NK-92 treated with Interleukin-12 subunit alpha and Interleukin-12 subunit beta, amount 100 ng/mL, for 24 hours (cell line): Measurements from ENCODE around the gene TRIM49D1.
"Not testable (repeated sequence)": the region's sequence is repeated elsewhere in the genome, so short reads cannot be mapped to it uniquely, and the experiment has no call there.

Source experiments
- DNase-seq: peaks from one replicate; lab custom pipeline; 2025; lab: John Stamatoyannopoulos, UW

Gene TRIM49D1, protein sequence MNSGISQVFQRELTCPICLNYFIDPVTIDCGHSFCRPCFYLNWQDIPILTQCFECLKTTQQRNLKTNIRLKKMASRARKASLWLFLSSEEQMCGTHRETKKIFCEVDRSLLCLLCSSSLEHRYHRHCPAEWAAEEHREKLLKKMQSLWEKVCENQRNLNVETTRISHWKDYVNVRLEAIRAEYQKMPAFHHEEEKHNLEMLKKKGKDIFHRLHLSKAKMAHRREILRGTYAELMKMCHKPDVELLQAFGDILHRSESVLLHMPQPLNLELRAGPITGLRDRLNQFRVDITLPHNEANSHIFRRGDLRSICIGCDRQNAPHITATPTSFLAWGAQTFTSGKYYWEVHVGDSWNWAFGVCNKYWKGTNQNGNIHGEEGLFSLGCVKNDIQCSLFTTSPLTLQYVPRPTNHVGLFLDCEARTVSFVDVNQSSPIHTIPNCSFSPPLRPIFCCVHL

GRCh38 chr11:89922195-89922660, at the start of gene TRIM49D1:
Gene TRIM49D1 (minus strand): TSS chr11:89922245. CDS start chr11:89917710, 4,535 bp downstream.
- no peak for DNase-seq

DNA sequence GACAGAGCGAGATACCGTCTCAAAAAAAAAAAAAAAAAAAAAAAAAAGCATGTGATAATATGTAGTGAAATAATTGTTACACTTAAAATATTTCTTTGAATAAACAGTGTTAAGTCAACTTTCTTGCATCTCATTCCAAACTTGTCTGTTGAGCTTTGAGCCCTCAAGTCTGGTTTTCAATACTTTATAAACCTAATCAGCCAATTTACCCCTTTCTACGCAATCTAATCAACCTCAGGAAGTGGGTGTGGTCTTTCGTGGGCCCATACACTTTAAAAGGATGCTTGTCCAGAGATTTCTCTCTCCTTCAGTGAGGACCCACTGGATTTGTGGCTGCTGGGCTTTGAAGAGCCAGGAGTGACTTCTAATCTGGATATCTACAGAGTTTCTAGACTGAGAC, 43.7 kb upstream of the TRIM49D1 start, which contains the start of gene TRIM64:
TSS of gene TRIM64 (plus strand) at position 301 of the 400 bp plus-strand sequence. CDS start 2,467 bp downstream, outside the sequence.
- DNase-seq = not testable (repeated sequence)

GRCh38 chr11:89960833-89961232, 38.8 kb upstream of the TRIM49D1 start:
- not testable (repeated sequence) for DNase-seq

GRCh38 chr11:89923764-89924163, 1.7 kb upstream of the TRIM49D1 start, which contains the start of gene TRIM49D2:
Gene TRIM49D2 (plus strand): TSS chr11:89924064. CDS start chr11:89926762, 2,698 bp downstream.
- not testable (repeated sequence) for DNase-seq

DNA sequence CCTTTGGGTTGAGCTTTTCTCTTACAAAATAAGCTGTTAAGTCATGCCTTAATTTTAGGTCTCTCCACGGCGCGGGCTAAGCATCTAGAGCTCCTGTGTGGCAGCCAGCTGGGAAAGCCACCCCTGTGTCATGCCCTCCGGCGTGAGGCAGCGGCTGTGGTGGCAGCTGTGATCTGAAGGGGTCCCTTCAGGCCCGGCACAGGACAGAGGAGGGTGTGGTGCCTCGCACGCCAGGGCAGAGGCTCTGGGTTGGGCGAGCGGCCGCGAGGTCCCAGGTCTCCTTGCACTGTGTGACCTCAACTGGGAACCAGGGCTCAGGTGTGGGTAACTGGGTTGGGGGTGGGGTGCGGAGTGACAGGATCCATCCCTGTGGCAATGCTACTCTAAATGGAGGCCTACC, 21.2 kb downstream of the TRIM49D1 start:
- not testable (repeated sequence) for DNase-seq

DNA sequence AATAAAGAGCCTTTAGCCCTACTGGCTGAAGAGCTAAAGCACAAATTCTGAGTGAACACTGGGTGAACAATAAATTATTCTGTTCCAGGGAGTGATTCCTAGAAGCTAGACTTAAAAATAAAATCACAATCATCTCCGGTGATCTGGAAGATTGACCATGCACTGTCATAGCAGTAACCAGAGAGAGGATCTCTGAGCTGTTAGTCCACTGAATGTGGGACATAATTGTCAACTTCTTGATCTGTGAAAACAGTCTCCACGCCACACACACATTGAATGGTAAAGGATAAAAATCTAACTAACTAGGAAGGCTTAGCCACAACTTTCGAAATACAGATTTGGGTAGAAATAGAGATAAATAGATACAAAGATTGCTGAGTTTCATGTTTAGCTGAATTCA, 28.8 kb downstream of the TRIM49D1 start:
- not testable (repeated sequence) for DNase-seq

DNA sequence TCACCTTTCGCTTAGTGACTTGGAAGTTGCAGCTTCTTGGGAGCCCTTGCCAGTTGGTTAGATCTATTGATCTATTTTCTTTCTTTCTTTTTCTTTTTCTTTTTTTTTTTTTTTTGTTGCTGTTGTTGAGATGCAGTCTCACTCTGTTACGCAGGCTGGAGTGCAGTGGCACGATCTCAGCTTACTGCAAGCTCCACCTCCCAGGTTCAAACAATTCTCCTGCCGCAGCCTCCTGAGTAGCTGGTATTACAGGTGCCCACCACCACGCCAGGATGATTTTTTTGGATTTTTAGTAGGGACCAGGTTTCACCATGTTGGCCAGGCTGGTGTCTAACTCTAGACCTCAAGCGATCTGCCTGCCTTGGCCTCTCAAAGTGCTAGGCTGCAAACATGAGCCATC, 44.5 kb downstream of the TRIM49D1 start:
- DNase-seq = not testable (repeated sequence)

- DNase-seq = not testable (repeated sequence)
Measured at GRCh38 chr11:89872588-89872987, 49.5 kb downstream of the TRIM49D1 start.

DNA sequence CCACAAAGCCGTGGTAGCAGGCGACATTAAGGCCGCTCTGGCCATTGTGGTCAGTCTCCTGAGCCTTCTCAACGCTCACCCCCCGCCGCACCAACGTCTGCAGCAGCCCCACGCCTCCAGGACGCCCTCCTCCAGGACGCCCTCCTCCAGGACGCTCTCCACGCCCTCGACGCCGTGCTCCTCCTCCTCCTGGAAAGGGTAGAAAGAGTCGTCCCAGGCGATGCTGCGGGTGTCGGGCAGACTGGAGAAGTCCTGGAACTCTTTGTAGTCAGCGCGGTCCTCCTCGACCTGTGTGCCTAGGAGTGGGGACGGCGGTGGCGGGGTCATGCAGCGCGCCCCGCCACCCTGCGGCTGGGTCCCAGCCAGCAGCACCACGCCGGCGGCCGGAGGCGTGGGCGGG, 56.8 kb downstream of the TRIM49D1 start:
- not testable (repeated sequence) for DNase-seq

DNA sequence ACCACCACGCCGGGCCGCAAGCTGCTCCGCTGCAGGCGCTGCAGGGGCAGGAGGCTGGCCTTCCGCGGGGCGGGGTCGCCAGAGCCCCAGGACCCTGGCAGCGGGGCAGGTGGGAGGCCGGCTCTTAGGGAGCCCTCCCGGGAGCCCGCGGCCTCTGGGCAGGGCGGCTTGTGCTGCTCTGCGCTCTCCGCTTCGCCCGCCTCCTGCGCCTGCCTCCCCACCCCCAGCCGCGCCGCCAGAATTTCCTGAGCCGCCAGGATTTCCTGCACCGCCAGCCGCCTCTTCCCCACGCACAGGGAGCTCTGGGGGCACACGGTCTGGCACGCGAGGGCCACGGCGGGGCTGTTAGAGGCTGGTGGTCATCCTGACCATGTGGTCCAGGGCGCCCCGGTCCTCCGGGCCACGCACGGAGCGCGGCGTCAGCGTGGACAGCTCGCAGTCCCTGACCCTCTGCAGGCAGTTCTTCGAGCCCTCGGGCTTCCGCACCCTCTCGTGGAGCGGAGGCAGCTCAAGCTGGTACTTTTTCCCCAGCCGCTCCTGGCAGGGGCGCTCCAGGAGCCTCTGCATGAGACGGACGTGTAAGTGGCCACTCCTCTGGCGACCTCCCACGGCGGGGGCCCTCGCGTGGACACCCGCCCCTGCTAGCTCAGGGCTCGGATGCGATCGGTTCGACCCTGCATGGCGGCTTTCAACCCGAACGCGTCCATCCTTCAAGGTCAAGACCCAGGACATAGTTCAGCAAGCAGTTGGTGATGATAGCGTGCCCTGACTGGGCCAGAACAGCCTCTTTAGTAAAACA, 57.9 kb downstream of the TRIM49D1 start:
- DNase-seq = not testable (repeated sequence)
